ENCODE results near the gene TICAM1. TPM values are rescaled to one million over a fixed set of nuclear protein-coding genes. Genes with fewer than 3 reads are reported as not detected.

TICAM1 gene
- total and polyA plus RNA-seq, 2 donors (not counting 1 experiment from before 2014, with no cell fraction given) = 0.65 to 4.1 TPM

- no peaks in the 10 kb centered on the region for H3K9me3 ChIP-seq (ENCODE audit: control insufficient read depth, insufficient read depth, low read depth, low read length)
- peaks cover 20% of the 10 kb centered on the region for H3K36me3 ChIP-seq (ENCODE audit: control insufficient read depth, insufficient read depth, low read length)
- H4K20me1 ChIP-seq (ENCODE audit: control insufficient read depth, extremely low read depth, insufficient read depth, low read length) = no peaks in the 10 kb centered on the region
- H2AFZ ChIP-seq (ENCODE audit: low read length) = no peak overlapping the region
- peak overlapping the region; percentile 32 for H3K27ac ChIP-seq (ENCODE audit: insufficient read depth, low read length)
- H3K4me3 ChIP-seq (replicated peaks in 1 of 4; ENCODE audit: control extremely low read depth in 1 of 4, insufficient read depth in 1 of 4, low read depth in 3 of 4, low read length in 4 of 4) = no peak overlapping the region
- peak; percentile 92 to 93 for DNase-seq (ENCODE audit: low read depth in 2 of 2)
- H3K27me3 ChIP-seq (ENCODE audit: control insufficient read depth, insufficient read depth, low read length) = no peaks in the 10 kb centered on the region
- H3K79me2 ChIP-seq (ENCODE audit: control insufficient read depth, insufficient read depth, low read length) = no peaks in the 10 kb centered on the region
- H3K4me1 ChIP-seq (ENCODE audit: control insufficient read depth, extremely low read depth, insufficient read depth, low read length) = peaks cover 2% of the 10 kb centered on the region
- TF ChIP-seq CTCF (conservative IDR thresholded peaks at IDR 0.05 in 1 of 2, IDR thresholded peaks at IDR 0.05 in 1 of 2; ENCODE audit: low read depth in 1 of 2, low read length in 2 of 2) = no peak
- TF ChIP-seq EZH2 (IDR thresholded peaks at IDR 0.05; ENCODE audit: low read length, missing control alignments) = no peak
- H3K9ac ChIP-seq (ENCODE audit: insufficient read depth, low read length) = no peak overlapping the region
- no peak overlapping the region for H3K4me2 ChIP-seq (ENCODE audit: extremely low read depth, insufficient read depth, low read length)
Measured at GRCh38 chr19:4815426-4816201, 15.9 kb downstream of the TICAM1 start.

GRCh38 chr19:4814625-4815425 is 16.7 kb downstream of the TICAM1 start:
- TF ChIP-seq EZH2 (IDR thresholded peaks at IDR 0.05; ENCODE audit: low read length, missing control alignments) (no peak), CTCF (conservative IDR thresholded peaks at IDR 0.05 in 1 of 2, IDR thresholded peaks at IDR 0.05 in 1 of 2; ENCODE audit: low read depth in 1 of 2, low read length in 2 of 2) (no peak)
- no peaks in the 10 kb centered on the region for H4K20me1 ChIP-seq (ENCODE audit: control insufficient read depth, extremely low read depth, insufficient read depth, low read length)
- H3K36me3 ChIP-seq (ENCODE audit: control insufficient read depth, insufficient read depth, low read length) = peaks cover 20% of the 10 kb centered on the region
- no peaks in the 10 kb centered on the region for H3K79me2 ChIP-seq (ENCODE audit: control insufficient read depth, insufficient read depth, low read length)
- no peak overlapping the region for H3K9ac ChIP-seq (ENCODE audit: insufficient read depth, low read length)
- DNase-seq (ENCODE audit: low read depth in 2 of 2) = peak; percentile 46 to 47
- peaks cover 2% of the 10 kb centered on the region for H3K4me1 ChIP-seq (ENCODE audit: control insufficient read depth, extremely low read depth, insufficient read depth, low read length)
- H3K27ac ChIP-seq (ENCODE audit: insufficient read depth, low read length) = no peak overlapping the region
- no peak overlapping the region for H2AFZ ChIP-seq (ENCODE audit: low read length)
- no peaks in the 10 kb centered on the region for H3K9me3 ChIP-seq (ENCODE audit: control insufficient read depth, insufficient read depth, low read depth, low read length)
- H3K4me2 ChIP-seq (ENCODE audit: extremely low read depth, insufficient read depth, low read length) = no peak overlapping the region
- no peaks in the 10 kb centered on the region for H3K27me3 ChIP-seq (ENCODE audit: control insufficient read depth, insufficient read depth, low read length)
- no peak overlapping the region for H3K4me3 ChIP-seq (replicated peaks in 1 of 4; ENCODE audit: control extremely low read depth in 1 of 4, insufficient read depth in 1 of 4, low read depth in 3 of 4, low read length in 4 of 4)
